Fibroblast of pulmonary artery (primary cell): Measurements from ENCODE around the gene FHOD3.

ENCODE experiments used
- DNase-seq: peaks from one replicate; pipeline ENCODE4 v3.0.0-alpha.2; 2010; ENCODE audit warnings: low read depth
- H3K4me3 ChIP-seq: replicated peaks from 2 replicates; pipeline ENCODE4 v1.5.1; 2011; ENCODE audit warnings: low read depth, mild to moderate bottlenecking, control low read depth, low read length, moderate library complexity
- CTCF ChIP-seq: IDR thresholded peaks from 2 replicates; pipeline ENCODE4 v1.5.1; 2011; ENCODE audit warnings: mild to moderate bottlenecking, control low read depth, low read length, inconsistent platforms; ENCODE audit errors: missing control alignments

Gene FHOD3

GRCh38 chr18:36427369-36427768 lies 129.9 kb downstream of the FHOD3 start:
- no peak for DNase-seq
- TF ChIP-seq CTCF: no peak
- H3K4me3 ChIP-seq: no peak overlapping the region

GRCh38 chr18:36427831-36428230 lies 130.3 kb downstream of the FHOD3 start:
- TF ChIP-seq CTCF: no peak
- no peak for DNase-seq
- no peak overlapping the region for H3K4me3 ChIP-seq

- no peak for TF ChIP-seq CTCF
- H3K4me3 ChIP-seq: no peak overlapping the region
- no peak for DNase-seq
Observed at GRCh38 chr18:36428431-36429029, 131.0 kb downstream of the FHOD3 start.

- no peak for TF ChIP-seq CTCF
- no peak overlapping the region for H3K4me3 ChIP-seq
- DNase-seq: no peak
Observed at GRCh38 chr18:36432880-36433555, 135.5 kb downstream of the FHOD3 start.

GRCh38 chr18:36436387-36436786 lies 138.9 kb downstream of the FHOD3 start:
- DNase-seq: no peak
- H3K4me3 ChIP-seq: no peak overlapping the region
- TF ChIP-seq CTCF: no peak

- peak; percentile 35 for DNase-seq
- no peak overlapping the region for H3K4me3 ChIP-seq
- TF ChIP-seq CTCF: no peak
Observed at GRCh38 chr18:36440614-36441013, 143.1 kb downstream of the FHOD3 start.
